Lower leg skin (tissue), 3 donors: ENCODE data around the gene GRWD1.

Source experiments
- CTCF ChIP-seq, 3 donors: fragments of 450-650 bp; IDR thresholded peaks; one replicate each; pipeline ENCODE4 v1.5.1; 2016; ENCODE audit warnings: antibody characterized with exemption in 3 of 3, mild to moderate bottlenecking in 3 of 3, moderate library complexity in 2 of 3
- POLR2A ChIP-seq, 2 donors: fragments of 450-650 bp; IDR thresholded peaks; one replicate each; pipeline ENCODE4 v1.6.1; 2016 to 2017; ENCODE audit warnings: antibody characterized with exemption in 2 of 2, mild to moderate bottlenecking in 1 of 2, moderate library complexity in 1 of 2

GRCh38 chr19:48400018-48400742 lies 45.6 kb upstream of the GRWD1 start:
- TF ChIP-seq CTCF (IDR thresholded peaks at IDR 0.05) (no peak), POLR2A (IDR thresholded peaks at IDR 0.05) (no peak)
